Gastroesophageal sphincter (tissue), 3 donors: ENCODE data around the gene C5.

ENCODE experiments used
- CTCF ChIP-seq, 4 experiments: fragments of 200-600 bp in 2 of 4; fragments of 450-650 bp in 2 of 4; sonication (generic) in 1 of 4; IDR thresholded peaks; one replicate each; pipeline ENCODE4 v1.5.1; 2017 to 2019; ENCODE audit warnings: antibody characterized with exemption in 4 of 4, mild to moderate bottlenecking in 2 of 4, moderate library complexity in 2 of 4
- EP300 ChIP-seq: sonication (generic); formaldehyde crosslinking; IDR thresholded peaks from one replicate; pipeline ENCODE4 v1.6.1; 2017; ENCODE audit warnings: antibody characterized with exemption, mild to moderate bottlenecking
- POLR2A ChIP-seq, 2 donors: fragments of 450-650 bp; IDR thresholded peaks; one replicate each; pipeline ENCODE4 v1.6.1; 2017; ENCODE audit warnings: antibody characterized with exemption in 2 of 2, mild to moderate bottlenecking in 2 of 2, moderate library complexity in 1 of 2
- POLR2AphosphoS5 ChIP-seq: sonication (generic); formaldehyde crosslinking; IDR thresholded peaks from one replicate; pipeline ENCODE4 v1.6.1; 2017; ENCODE audit warnings: antibody characterized with exemption

- TF ChIP-seq CTCF (IDR thresholded peaks at IDR 0.05) (no peak), POLR2AphosphoS5 (no peak), POLR2A (IDR thresholded peaks at IDR 0.05) (no peak), EP300 (no peak)
Observed at GRCh38 chr9:120997502-120997901, 52.6 kb downstream of the C5 start.
